Mammary epithelial cell (primary cell): ENCODE data around the gene LRRC3B.

Experiments
- EZH2 ChIP-seq: IDR thresholded peaks from 2 replicates; pipeline ENCODE4 v1.6.1; 2012; ENCODE audit warnings: low read length, inconsistent platforms, borderline replicate concordance
- TF ChIP-seq, protein P1 (sequence below), 2 donors: IDR thresholded peaks in 1 of 2; conservative IDR thresholded peaks in 1 of 2; 2 replicates each; pipeline ENCODE4 v1.5.1; 2011 to 2012; ENCODE audit warnings: inconsistent platforms in 2 of 2, low read length in 2 of 2, mild to moderate bottlenecking in 2 of 2, control low read depth in 1 of 2, low read depth in 1 of 2; ENCODE audit not compliant: insufficient read depth in 1 of 2; ENCODE audit errors: extremely low read depth in 1 of 2

DNA sequence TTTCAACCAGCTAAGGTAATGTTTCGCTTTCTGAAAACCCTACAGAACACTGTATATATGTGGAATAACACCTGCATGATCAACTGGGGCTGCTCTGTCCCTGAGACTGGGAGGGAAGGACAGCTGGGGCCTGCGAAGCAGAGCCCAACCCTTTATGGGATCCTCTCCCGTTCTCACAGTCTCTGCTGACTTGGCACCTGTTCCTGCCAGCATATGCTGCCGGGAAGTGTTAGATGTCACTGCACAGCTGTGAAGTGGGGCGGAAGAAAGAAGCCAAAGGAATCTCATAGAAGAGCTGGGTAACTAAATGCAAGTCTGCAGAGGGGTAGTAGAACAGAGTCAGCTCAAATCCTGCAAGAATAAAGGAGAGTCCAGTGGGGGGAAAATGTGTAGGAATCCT is 29.6 kb downstream of the LRRC3B start:
- TF ChIP-seq, protein P1, sequence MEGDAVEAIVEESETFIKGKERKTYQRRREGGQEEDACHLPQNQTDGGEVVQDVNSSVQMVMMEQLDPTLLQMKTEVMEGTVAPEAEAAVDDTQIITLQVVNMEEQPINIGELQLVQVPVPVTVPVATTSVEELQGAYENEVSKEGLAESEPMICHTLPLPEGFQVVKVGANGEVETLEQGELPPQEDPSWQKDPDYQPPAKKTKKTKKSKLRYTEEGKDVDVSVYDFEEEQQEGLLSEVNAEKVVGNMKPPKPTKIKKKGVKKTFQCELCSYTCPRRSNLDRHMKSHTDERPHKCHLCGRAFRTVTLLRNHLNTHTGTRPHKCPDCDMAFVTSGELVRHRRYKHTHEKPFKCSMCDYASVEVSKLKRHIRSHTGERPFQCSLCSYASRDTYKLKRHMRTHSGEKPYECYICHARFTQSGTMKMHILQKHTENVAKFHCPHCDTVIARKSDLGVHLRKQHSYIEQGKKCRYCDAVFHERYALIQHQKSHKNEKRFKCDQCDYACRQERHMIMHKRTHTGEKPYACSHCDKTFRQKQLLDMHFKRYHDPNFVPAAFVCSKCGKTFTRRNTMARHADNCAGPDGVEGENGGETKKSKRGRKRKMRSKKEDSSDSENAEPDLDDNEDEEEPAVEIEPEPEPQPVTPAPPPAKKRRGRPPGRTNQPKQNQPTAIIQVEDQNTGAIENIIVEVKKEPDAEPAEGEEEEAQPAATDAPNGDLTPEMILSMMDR (conservative IDR thresholded peaks at IDR 0.05 in 1 of 2, IDR thresholded peaks at IDR 0.05 in 1 of 2; ENCODE audit: extremely low read depth in 1 of 2, insufficient read depth in 1 of 2, low read depth in 1 of 2, low read length in 2 of 2) = no peak
- no peak for TF ChIP-seq EZH2
